Activated CD8-positive, alpha-beta T cell treated with anti-CD3 and anti-CD28 coated beads for 36 hours (primary cell): Measurements from ENCODE around the gene MXD1. TPM values are rescaled to one million over a fixed set of nuclear protein-coding genes. Genes with fewer than 3 reads are reported as not detected.

ENCODE experiments used
- ATAC-seq: fragments of 200-7000 bp; cut with Tn5 transposase; one replicate; pipeline ENCODE4 v1.10.0; 2021; ENCODE audit warnings: mild to moderate bottlenecking, moderate library complexity
- CTCF ChIA-PET: fragments of 350-600 bp; sonication (Branson Sonifier 250); formaldehyde crosslinking; loops from one replicate; lab custom pipeline; 2021; ENCODE audit warnings: antibody characterized with exemption; lab: Charles Lee
- POLR2A ChIA-PET: fragments of 350-600 bp; sonication (Branson Sonifier 250); formaldehyde crosslinking; loops from one replicate; lab custom pipeline; 2021; ENCODE audit warnings: antibody characterized with exemption; lab: Charles Lee
- DNase-seq: peaks from one replicate; pipeline ENCODE4 v3.0.0-alpha.2; 2020
- H3K27ac Mint-ChIP-seq: one replicate; pipeline ENCODE4 v1.8.0; 2021; ENCODE audit warnings: mild to moderate bottlenecking, mixed read lengths
- H3K27me3 Mint-ChIP-seq: one replicate; pipeline ENCODE4 v1.8.0; 2021; ENCODE audit warnings: mixed read lengths
- H3K36me3 Mint-ChIP-seq: one replicate; pipeline ENCODE4 v1.8.0; 2021; ENCODE audit warnings: low read depth, mixed read lengths
- H3K4me1 Mint-ChIP-seq: one replicate; pipeline ENCODE4 v1.8.0; 2021; ENCODE audit warnings: low read depth, mixed read lengths
- H3K4me3 Mint-ChIP-seq: one replicate; pipeline ENCODE4 v1.8.0; 2021; ENCODE audit warnings: mild to moderate bottlenecking, moderate library complexity, mixed read lengths
- H3K9me3 Mint-ChIP-seq: one replicate; pipeline ENCODE4 v1.8.0; 2021; ENCODE audit warnings: mixed read lengths
- intact Hi-C: fragments of 100-400 bp; cut with micrococcal nuclease; formaldehyde crosslinking; loops from one replicate; pipeline ENCODE4 v1.10.0; 2022
- total RNA-seq, 2 experiments: library from RNA; stranded (reverse); gene quantifications; one replicate each; pipeline ENCODE4 v1.2.3, GENCODE V29; 2021
- TF ChIP-seq, protein P1 (sequence below): fragments of 200-600 bp; IDR thresholded peaks from one replicate; pipeline ENCODE4 v1.8.0; 2022; ENCODE audit warnings: antibody characterized with exemption, mild to moderate bottlenecking

The MXD1 gene
- total RNA-seq, 2 experiments from 2014 or later: 9.9 to 11.7 TPM

DNA sequence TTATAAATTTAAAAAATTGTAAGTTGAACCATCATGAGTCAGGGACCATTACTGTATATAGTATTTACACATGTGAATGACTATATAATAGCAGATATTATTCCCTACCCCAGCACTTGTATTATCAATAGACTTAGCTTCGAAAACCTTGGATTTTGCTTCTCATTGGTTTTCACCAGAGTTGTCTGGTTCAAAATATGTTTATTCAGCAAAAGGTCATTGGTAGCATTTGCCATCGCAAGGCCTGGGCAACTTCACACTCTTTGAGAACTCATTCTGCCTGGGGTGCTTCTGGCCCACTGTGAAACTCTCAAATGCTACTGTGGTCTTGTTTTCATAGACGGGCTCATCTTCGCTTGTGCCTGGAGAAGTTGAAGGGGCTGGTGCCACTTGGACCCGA, 20.1 kb downstream of the MXD1 start:
- intact Hi-C loops: no loop called here
- no peak overlapping the region for H3K27ac Mint-ChIP-seq
- H3K36me3 Mint-ChIP-seq: peaks cover 13% of the 10 kb centered on the region
- ATAC-seq (no peak), DNase-seq (no peak)
- no peaks in the 10 kb centered on the region for H3K9me3 Mint-ChIP-seq
- ChIA-PET CTCF (no interaction called here), POLR2A (interaction anchor here (0.9 kb wide), 1 partner anchor 9 kb away, joined by 4 read pairs; no protein-coding TSS in a partner anchor)
- peaks cover 24% of the 10 kb centered on the region for H3K4me1 Mint-ChIP-seq
- no peaks in the 10 kb centered on the region for H3K27me3 Mint-ChIP-seq
- TF ChIP-seq, protein P1, sequence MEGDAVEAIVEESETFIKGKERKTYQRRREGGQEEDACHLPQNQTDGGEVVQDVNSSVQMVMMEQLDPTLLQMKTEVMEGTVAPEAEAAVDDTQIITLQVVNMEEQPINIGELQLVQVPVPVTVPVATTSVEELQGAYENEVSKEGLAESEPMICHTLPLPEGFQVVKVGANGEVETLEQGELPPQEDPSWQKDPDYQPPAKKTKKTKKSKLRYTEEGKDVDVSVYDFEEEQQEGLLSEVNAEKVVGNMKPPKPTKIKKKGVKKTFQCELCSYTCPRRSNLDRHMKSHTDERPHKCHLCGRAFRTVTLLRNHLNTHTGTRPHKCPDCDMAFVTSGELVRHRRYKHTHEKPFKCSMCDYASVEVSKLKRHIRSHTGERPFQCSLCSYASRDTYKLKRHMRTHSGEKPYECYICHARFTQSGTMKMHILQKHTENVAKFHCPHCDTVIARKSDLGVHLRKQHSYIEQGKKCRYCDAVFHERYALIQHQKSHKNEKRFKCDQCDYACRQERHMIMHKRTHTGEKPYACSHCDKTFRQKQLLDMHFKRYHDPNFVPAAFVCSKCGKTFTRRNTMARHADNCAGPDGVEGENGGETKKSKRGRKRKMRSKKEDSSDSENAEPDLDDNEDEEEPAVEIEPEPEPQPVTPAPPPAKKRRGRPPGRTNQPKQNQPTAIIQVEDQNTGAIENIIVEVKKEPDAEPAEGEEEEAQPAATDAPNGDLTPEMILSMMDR: no peak
- H3K4me3 Mint-ChIP-seq: no peak overlapping the region

DNA sequence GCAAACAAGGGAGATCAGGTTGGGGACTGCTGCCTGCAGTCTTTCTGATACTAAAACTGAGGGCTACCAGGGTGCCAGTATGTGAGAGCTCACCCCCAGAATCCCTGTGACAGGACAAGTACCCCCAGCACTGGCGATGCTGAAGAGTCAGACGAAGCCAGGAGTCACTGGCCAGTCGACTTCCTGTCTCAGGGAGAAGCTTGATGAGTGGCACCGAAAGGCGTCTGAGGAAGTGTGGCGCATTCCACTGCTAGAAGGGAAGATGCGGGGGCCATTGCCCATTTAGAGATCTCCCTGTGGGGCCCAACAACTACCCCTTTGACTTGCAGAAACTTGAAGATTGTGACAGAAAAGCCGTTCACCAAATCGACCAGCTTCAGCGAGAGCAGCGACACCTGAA, 22.0 kb downstream of the MXD1 start:
- ChIA-PET CTCF (interaction anchor here (1.5 kb wide), 1 partner anchor 28 kb away, joined by 3 read pairs; no protein-coding TSS in a partner anchor), POLR2A (interaction anchor here (1.0 kb wide), 1 partner anchor 9 kb away, joined by 4 read pairs; no protein-coding TSS in a partner anchor)
- ATAC-seq: no peak
- Mint-ChIP-seq H3K27me3 (no peaks in the 10 kb centered on the region), H3K4me3 (no peak overlapping the region), H3K36me3 (peaks cover 13% of the 10 kb centered on the region), H3K27ac (no peak overlapping the region), H3K4me1 (peaks cover 20% of the 10 kb centered on the region), H3K9me3 (no peaks in the 10 kb centered on the region)
- intact Hi-C loops: no loop called here
- no peak for DNase-seq
- TF ChIP-seq, protein P1: no peak

DNA sequence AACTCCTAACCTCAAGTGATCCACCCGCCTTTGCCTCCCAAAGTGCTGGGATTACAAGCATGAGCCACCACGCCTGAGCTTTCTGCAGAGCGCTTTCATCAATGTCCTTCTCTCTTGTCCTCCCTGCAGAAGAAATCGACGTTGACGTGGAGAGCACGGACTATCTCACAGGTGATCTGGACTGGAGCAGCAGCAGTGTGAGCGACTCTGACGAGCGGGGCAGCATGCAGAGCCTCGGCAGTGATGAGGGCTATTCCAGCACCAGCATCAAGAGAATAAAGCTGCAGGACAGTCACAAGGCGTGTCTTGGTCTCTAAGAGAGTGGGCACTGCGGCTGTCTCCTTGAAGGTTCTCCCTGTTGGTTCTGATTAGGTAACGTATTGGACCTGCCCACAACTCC, 23.1 kb downstream of the MXD1 start:
- intact Hi-C loops: no loop called here
- H3K27me3 Mint-ChIP-seq: no peaks in the 10 kb centered on the region
- H3K9me3 Mint-ChIP-seq: no peaks in the 10 kb centered on the region
- ChIA-PET POLR2A (interaction anchor here (0.8 kb wide), 1 partner anchor 86 kb away, joined by 3 read pairs; no protein-coding TSS in a partner anchor), CTCF (interaction anchor here (1.0 kb wide), 1 partner anchor 24 kb away, joined by 3 read pairs; no protein-coding TSS in a partner anchor)
- H3K4me3 Mint-ChIP-seq: no peak overlapping the region
- DNase-seq: no peak
- no peak overlapping the region for H3K27ac Mint-ChIP-seq
- peaks cover 13% of the 10 kb centered on the region for H3K36me3 Mint-ChIP-seq
- ATAC-seq: no peak
- TF ChIP-seq, protein P1: no peak
- peaks cover 14% of the 10 kb centered on the region for H3K4me1 Mint-ChIP-seq

DNA sequence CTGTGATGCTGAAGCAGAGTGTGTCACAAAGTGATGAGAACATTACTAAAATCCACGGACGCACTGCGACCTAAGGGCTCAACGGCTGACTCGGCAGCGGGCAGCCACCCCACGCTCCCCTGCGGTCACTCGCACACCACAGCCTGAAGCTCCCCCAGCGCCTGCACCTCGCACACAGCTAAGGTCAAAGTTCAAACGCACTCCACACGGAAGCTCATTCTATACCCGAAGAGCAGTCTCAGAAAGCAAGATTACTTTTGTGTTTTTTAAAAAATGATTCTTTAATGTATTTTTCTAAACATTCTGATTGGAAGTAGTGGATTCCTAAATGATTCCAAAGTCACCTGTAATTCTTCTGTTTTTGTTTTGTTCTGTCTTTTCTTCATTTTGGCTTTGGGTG, 24.8 kb downstream of the MXD1 start:
- ChIA-PET POLR2A (interaction anchor here (0.7 kb wide), 1 partner anchor 14 kb away, joined by 3 read pairs; no protein-coding TSS in a partner anchor), CTCF (no interaction called here)
- DNase-seq: no peak
- H3K27me3 Mint-ChIP-seq: no peaks in the 10 kb centered on the region
- peaks cover 13% of the 10 kb centered on the region for H3K36me3 Mint-ChIP-seq
- TF ChIP-seq, protein P1: no peak
- peaks cover 8% of the 10 kb centered on the region for H3K4me1 Mint-ChIP-seq
- intact Hi-C loops: no loop called here
- no peaks in the 10 kb centered on the region for H3K9me3 Mint-ChIP-seq
- no peak overlapping the region for H3K4me3 Mint-ChIP-seq
- ATAC-seq: no peak
- H3K27ac Mint-ChIP-seq: no peak overlapping the region

DNA sequence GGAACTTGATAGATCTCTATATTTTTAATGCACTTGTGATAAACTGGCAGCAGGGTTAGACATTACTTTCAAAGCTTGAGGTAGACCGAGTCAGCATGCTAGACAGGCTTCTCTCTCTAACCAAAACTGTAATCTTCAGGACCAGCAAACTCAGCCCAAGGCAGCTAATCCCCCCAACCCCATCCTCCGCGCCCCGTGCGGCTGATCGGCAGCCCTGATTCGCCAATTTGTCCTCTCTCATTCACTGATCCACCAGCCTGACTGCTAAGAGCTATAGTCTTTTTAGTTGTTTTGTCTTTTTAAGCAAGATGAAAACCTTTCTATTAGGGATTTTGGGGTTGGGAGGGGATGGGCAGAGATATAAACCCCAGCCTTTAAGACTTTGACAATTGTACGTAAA, 25.8 kb downstream of the MXD1 start:
- Mint-ChIP-seq H3K4me3 (no peak overlapping the region), H3K9me3 (no peaks in the 10 kb centered on the region), H3K27me3 (no peaks in the 10 kb centered on the region), H3K36me3 (peaks cover 13% of the 10 kb centered on the region), H3K27ac (no peak overlapping the region), H3K4me1 (peaks cover 16% of the 10 kb centered on the region)
- CTCF ChIA-PET: no interaction called here
- intact Hi-C loops: no loop called here
- ATAC-seq (no peak), DNase-seq (no peak)
- POLR2A ChIA-PET: no interaction called here
- TF ChIP-seq, protein P1: no peak
